Esophagus muscularis mucosa (tissue), 4 donors: ENCODE results near the gene PAF1. TPM values are rescaled to one million over a fixed set of nuclear protein-coding genes. Genes with fewer than 3 reads are reported as not detected.

ENCODE experiments used
- DNase-seq: peaks from one replicate; pipeline ENCODE4 v3.0.0-alpha.2; 2017; ENCODE audit errors: extremely low spot score
- H3K27ac ChIP-seq, 4 donors: fragments of 200-600 bp; sonication (generic); replicated peaks in 1 of 4; 1 replicate in 3 of 4; 2 replicates in 1 of 4; pipeline ENCODE4 v1.5.1; 2016 to 2019; ENCODE audit warnings: mild to moderate bottlenecking in 1 of 4
- H3K27me3 ChIP-seq, 4 donors: fragments of 200-600 bp; sonication (generic); one replicate each; pipeline versions ENCODE4 v1.5.1 to v1.6.0; 2016 to 2019
- H3K36me3 ChIP-seq, 4 donors: fragments of 200-600 bp; sonication (generic); one replicate each; pipeline ENCODE4 v1.5.1; 2016 to 2019
- H3K4me1 ChIP-seq, 4 donors: fragments of 200-600 bp; sonication (generic); one replicate each; pipeline ENCODE4 v1.5.1; 2016 to 2019
- H3K4me3 ChIP-seq, 4 donors: fragments of 200-600 bp; sonication (generic); 1 replicate in 2 of 4; 2 replicates in 2 of 4; pipeline ENCODE4 v1.5.1; 2016 to 2019; ENCODE audit warnings: mild to moderate bottlenecking in 4 of 4, moderate library complexity in 1 of 4
- H3K9me3 ChIP-seq, 4 donors: fragments of 200-600 bp; sonication (generic); 1 replicate in 3 of 4; 2 replicates in 1 of 4; pipeline ENCODE4 v1.5.1; 2016 to 2019
- EP300 ChIP-seq: sonication (generic); formaldehyde crosslinking; IDR thresholded peaks from one replicate; pipeline ENCODE4 v1.6.1; 2017; ENCODE audit warnings: antibody characterized with exemption
- POLR2A ChIP-seq: fragments of 450-650 bp; IDR thresholded peaks from one replicate; pipeline ENCODE4 v1.6.1; 2017; ENCODE audit warnings: antibody characterized with exemption, moderate library complexity, mild to moderate bottlenecking, low read depth
- POLR2AphosphoS5 ChIP-seq, 2 donors: sonication (generic); formaldehyde crosslinking; IDR thresholded peaks; one replicate each; pipeline ENCODE4 v1.6.1; 2017; ENCODE audit warnings: antibody characterized with exemption in 2 of 2
- WGBS: methylation state at CpG from one replicate; pipeline ENCODE4 v1.1.5; 2018; 5-methylcytosine and 5-hydroxymethylcytosine counted together
- intact Hi-C: fragments of 100-400 bp; cut with DNase I; formaldehyde crosslinking; loops from one replicate; pipeline ENCODE4 v1.15.1; 2023
- total RNA-seq, 4 donors: library from RNA; depleted of rRNA; stranded (reverse); fragments of >200 nt; gene quantifications; one replicate each; pipeline versions ENCODE4 v1.1.0 to v1.2.1, GENCODE V29; 2016
- TF ChIP-seq, protein P1 (sequence below), 3 experiments: fragments of 200-600 bp in 2 of 3; fragments of 450-650 bp in 1 of 3; sonication (generic) in 2 of 3; IDR thresholded peaks; one replicate each; pipeline ENCODE4 v1.5.1; 2017 to 2019; ENCODE audit warnings: antibody characterized with exemption in 3 of 3, mild to moderate bottlenecking in 2 of 3, moderate library complexity in 1 of 3

The PAF1 gene
- total RNA-seq, 4 donors from 2014 or later = 31.6 to 47.2 (median 41.5) TPM

DNA sequence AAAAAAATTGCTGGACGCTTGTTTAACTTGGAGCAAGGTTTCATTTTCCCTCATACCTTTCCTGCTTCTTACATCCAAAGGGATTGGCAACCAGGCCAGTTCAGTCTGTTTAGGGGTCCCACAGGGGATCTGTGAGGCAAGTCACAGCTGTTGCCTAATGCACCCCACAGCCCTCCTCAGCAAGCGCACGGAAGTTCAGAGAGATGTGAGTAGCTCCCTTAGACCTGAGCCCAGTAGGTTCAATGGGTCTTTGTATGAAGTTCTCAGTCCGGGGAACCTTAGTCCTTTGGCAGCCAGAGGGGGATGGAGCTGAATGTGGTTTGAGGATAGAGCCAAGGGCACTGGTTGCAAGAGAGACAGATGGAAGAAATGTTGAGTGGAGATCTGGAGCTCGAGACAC is 35.7 kb downstream of the PAF1 start:
- H3K4me3 ChIP-seq = no peak overlapping the region
- DNase-seq = no peak
- intact Hi-C loops = no loop called here
- H3K4me1 ChIP-seq = peaks cover 0 to 26% (median 22%) of the 10 kb centered on the region in 4 donors
- 93% methylated on average over 5 of the region's 5 CpGs for WGBS
- H3K36me3 ChIP-seq = peaks cover 51 to 93% (median 82%) of the 10 kb centered on the region in 4 donors
- H3K27me3 ChIP-seq = no peaks in the 10 kb centered on the region
- H3K9me3 ChIP-seq = no peaks in the 10 kb centered on the region
- no peak overlapping the region for H3K27ac ChIP-seq
- TF ChIP-seq EP300 (no peak), POLR2AphosphoS5 (IDR thresholded peaks at IDR 0.05) (no peak), POLR2A (no peak)
- TF ChIP-seq, protein P1, sequence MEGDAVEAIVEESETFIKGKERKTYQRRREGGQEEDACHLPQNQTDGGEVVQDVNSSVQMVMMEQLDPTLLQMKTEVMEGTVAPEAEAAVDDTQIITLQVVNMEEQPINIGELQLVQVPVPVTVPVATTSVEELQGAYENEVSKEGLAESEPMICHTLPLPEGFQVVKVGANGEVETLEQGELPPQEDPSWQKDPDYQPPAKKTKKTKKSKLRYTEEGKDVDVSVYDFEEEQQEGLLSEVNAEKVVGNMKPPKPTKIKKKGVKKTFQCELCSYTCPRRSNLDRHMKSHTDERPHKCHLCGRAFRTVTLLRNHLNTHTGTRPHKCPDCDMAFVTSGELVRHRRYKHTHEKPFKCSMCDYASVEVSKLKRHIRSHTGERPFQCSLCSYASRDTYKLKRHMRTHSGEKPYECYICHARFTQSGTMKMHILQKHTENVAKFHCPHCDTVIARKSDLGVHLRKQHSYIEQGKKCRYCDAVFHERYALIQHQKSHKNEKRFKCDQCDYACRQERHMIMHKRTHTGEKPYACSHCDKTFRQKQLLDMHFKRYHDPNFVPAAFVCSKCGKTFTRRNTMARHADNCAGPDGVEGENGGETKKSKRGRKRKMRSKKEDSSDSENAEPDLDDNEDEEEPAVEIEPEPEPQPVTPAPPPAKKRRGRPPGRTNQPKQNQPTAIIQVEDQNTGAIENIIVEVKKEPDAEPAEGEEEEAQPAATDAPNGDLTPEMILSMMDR (IDR thresholded peaks at IDR 0.05) = no peak

DNA sequence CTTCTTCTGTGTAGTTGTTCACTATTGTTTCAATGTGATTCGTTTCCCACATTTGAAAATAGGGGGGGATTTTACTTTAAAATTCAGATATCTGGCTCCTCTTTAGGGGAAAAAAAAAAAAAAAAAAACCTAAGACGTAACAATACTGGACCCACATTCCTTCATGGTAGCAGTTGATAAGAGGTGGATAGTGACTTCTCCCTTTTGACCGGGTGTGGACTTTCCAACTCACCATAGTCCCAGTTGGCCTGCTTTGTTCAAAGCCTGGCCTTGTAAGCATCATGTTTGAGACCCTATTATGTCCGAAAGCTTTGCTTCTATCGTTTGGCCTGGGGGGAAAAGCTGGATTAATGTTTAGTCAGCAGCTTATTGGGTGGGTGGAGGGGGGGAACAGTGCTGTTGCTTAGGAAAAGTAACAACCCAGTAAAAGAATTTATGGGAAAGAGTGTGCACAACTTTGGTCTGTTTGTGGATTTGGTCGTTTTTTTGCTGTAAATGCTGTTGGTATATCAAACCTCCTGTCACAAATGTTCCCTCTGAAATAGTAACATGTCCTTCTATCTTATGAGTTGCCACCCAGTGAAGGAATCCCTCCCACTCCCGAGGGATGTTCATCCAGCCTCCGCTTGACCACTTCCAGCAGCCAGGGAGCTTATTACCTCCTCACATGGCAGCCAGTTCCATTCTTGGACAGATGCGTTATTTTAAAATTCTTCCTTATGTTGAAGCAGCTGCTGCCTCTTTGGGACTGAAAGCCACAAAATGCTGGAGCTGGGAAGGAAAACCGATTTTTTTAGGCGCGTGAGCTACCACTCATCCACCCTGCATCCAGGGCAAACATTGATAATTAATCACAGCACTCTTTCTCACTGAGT is 38.3 kb downstream of the PAF1 start:
- TF ChIP-seq POLR2A (no peak), POLR2AphosphoS5 (IDR thresholded peaks at IDR 0.05) (no peak), EP300 (no peak)
- TF ChIP-seq, protein P1 (IDR thresholded peaks at IDR 0.05) = no peak
- Histone ChIP-seq H3K4me3 (no peak overlapping the region), H3K27me3 (no peaks in the 10 kb centered on the region), H3K4me1 (peaks cover 7 to 42% (median 30%) of the 10 kb centered on the region in 4 donors), H3K9me3 (no peaks in the 10 kb centered on the region), H3K27ac (peak overlapping the region; percentile 17 to 53 (median 31)), H3K36me3 (peaks cover 31 to 89% (median 68%) of the 10 kb centered on the region in 4 donors)
- intact Hi-C loops = no loop called here
- DNase-seq = no peak
- 65% methylated on average over 12 of the region's 12 CpGs for WGBS

DNA sequence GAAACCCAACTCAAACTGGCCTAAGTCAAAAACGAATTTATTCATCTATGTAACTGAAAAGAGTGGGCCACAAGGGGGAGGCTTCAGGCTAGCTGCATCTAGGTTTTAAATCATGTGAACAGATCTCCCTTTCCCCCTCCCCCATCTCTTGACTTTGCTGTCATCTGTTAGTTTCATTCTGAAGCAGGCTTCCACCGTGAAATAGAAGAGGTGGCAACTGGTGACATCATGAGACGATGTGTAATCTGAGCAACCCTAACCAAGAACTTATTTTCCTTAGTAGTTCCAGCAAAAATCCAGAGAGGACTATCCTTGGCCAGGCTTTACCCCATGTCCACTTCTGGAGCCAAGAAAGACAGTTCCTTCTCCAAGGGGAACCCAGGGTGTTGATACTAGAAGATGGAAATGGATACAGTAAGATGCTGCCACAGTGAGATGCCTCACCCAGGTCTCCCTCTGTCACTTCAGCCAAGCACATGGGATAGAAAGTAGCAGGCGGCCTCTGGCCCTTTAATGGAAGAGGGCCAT is 39.3 kb downstream of the PAF1 start:
- WGBS = 73% methylated on average over 4 of the region's 4 CpGs
- DNase-seq = no peak
- Histone ChIP-seq H3K36me3 (peaks cover 21 to 79% (median 58%) of the 10 kb centered on the region in 4 donors), H3K27ac (peak overlapping the region; percentile 14 to 53 (median 31)), H3K9me3 (no peaks in the 10 kb centered on the region), H3K27me3 (no peaks in the 10 kb centered on the region), H3K4me1 (peaks cover 14 to 50% (median 39%) of the 10 kb centered on the region in 4 donors), H3K4me3 (no peak overlapping the region)
- intact Hi-C loops = no loop called here
- TF ChIP-seq EP300 (no peak), POLR2AphosphoS5 (IDR thresholded peaks at IDR 0.05) (no peak), POLR2A (no peak)
- TF ChIP-seq, protein P1 (IDR thresholded peaks at IDR 0.05) = no peak

DNA sequence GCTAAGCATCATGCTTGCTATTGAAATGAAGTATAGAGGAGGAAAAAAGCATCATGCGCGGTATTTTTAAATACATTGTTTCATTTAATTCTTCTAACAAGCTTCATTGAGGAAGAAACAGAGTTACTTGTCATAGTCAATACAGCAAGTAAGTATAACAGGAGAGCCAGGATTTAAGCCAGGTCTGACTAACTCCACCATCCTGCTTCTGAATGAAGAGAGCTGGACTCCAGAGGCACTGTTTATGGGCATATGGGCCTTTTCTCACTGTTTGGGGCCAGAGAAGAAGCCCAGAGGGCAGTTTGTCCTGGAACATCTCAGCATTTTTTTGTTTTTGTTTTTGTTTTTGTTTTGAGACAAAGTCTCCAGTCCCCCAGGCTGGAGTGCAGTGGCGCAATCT is 40.8 kb downstream of the PAF1 start:
- Histone ChIP-seq H3K27me3 (no peaks in the 10 kb centered on the region), H3K36me3 (peaks cover 7 to 64% (median 51%) of the 10 kb centered on the region in 4 donors), H3K4me1 (peaks cover 27 to 65% (median 54%) of the 10 kb centered on the region in 4 donors), H3K9me3 (no peaks in the 10 kb centered on the region), H3K27ac (no peak overlapping the region), H3K4me3 (no peak overlapping the region)
- DNase-seq = no peak
- intact Hi-C loops = no loop called here
- WGBS = 95% methylated on average over 3 of the region's 3 CpGs
- TF ChIP-seq, protein P1 (IDR thresholded peaks at IDR 0.05) = no peak
- no peak for TF ChIP-seq POLR2AphosphoS5 (IDR thresholded peaks at IDR 0.05)
- TF ChIP-seq POLR2A = no peak
- TF ChIP-seq EP300 = no peak
